Measurements from ENCODE around the gene GABARAP. TPM values are rescaled to one million over a fixed set of nuclear protein-coding genes. Genes with fewer than 3 reads are reported as not detected.

GABARAP gene
- total RNA-seq, 4 donors from 2014 or later = 350 to 658 (median 462) TPM

DNA sequence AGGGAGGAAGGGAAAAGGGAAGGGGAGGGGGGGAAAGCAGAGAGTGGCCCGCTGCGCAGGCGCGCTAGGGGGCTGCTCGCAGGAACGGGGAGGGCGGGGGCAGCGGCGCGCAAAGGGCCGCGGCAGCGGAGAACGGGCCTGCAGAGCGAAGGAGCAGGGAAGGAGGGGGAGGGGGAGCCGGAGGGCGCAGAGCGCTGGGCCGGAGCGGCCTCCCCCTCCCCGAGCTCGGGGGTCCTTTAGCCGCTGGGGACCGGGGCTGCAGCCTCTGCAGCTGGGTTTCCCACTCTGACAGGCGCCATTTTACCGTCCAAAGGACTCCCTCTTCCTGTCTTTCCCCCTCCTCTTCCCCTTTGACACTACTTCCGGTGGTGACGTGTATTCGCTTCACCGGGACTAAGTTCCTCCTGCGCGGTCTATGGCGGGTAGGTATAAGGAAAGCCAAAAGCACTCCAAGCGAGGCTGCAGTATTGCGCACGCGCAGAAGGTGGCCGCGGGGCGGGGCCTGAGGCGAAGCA is 9.5 kb upstream of the GABARAP start, which contains the start of gene CTDNEP1:
Gene CTDNEP1 (minus strand): TSS at position 74 of the 515 bp plus-strand sequence. CDS start 438 bp downstream, outside the sequence.
- TF ChIP-seq, protein P1, sequence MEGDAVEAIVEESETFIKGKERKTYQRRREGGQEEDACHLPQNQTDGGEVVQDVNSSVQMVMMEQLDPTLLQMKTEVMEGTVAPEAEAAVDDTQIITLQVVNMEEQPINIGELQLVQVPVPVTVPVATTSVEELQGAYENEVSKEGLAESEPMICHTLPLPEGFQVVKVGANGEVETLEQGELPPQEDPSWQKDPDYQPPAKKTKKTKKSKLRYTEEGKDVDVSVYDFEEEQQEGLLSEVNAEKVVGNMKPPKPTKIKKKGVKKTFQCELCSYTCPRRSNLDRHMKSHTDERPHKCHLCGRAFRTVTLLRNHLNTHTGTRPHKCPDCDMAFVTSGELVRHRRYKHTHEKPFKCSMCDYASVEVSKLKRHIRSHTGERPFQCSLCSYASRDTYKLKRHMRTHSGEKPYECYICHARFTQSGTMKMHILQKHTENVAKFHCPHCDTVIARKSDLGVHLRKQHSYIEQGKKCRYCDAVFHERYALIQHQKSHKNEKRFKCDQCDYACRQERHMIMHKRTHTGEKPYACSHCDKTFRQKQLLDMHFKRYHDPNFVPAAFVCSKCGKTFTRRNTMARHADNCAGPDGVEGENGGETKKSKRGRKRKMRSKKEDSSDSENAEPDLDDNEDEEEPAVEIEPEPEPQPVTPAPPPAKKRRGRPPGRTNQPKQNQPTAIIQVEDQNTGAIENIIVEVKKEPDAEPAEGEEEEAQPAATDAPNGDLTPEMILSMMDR (IDR thresholded peaks at IDR 0.05; ENCODE audit: low read depth) = no peak

DNA sequence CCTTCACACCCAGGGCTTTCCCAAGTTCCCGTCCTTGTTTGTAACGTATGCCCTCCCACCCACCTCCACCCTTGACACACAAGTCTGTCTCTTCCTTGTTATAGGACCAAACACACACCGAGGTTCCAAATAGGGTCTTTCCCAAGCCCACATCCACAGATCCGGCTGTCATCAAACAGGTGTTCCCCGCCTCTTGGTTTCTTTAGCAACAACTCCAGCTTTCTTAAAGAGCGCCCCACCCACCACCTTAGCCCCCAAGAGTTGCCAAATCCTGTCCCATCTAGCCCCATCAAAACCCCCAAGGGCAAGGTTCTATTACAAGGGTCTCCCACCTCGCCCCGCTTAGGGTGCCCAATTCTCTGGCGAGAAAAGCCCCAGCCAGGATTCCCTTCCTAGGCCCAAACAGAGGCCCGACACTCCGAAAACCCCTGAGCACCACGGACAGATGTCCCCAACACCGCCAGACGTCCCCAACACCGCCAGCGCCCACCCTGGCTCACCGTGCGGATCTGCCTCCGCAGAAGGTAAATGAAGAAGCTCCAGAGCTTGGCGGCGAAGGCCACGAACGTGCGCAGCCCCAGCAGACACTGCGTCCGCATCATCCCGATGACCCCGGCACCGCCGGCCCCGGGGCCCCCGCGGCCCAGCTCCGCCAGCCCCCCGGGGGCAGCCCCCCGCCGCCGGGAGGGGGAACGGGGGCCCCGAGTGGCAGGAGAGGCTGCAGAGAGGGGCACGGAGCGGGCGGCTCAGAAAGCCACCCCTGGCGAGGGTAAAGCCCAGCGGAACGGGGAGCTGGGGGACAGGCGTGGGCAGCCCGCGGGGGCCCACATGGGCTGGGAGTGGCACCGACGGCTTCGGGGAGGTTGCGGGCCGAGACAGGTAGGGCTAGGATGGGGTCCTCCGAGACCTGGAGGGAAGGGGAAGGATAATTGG is 8.7 kb upstream of the GABARAP start:
- TF ChIP-seq, protein P1 (IDR thresholded peaks at IDR 0.05; ENCODE audit: low read depth) = no peak

DNA sequence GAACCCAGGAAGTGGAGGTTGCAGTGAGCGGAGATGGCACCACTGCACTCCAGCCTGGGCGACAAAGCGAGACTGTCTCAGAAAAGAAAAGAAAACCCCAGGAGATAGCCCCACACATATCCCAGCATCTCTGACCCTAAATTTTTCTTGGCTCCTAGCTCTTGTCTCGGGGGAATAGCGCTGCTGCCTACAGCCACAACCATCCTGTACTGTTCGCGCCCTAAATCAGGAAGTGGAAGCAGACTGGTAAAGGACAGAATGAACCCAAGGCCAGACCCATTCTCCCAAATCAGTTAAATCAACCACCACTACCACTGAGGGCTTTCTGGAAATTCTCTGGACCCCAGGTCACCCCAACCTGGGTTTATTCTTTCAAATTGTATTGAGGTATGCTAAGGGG is 7.6 kb upstream of the GABARAP start:
- TF ChIP-seq, protein P1 (IDR thresholded peaks at IDR 0.05; ENCODE audit: low read depth) = no peak

DNA sequence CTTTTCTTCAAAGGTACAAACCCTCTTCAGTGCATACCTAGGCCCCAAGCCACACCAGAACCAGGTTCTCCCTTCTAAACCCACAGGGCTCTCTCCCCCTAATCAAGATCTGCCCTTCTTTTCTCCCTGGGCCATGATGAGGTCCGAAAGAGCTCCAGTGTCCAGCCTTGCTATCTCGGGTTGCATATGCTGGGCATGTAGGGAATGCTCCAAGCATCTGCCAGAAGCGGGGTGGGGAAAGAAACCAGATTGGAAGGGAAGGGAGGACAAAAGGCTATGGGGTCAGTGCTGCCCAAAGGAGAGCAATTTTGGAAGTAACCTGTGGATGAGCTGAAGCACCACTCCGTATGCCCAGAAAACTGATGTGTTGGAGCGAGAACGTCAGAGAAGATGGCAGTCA is 7.0 kb upstream of the GABARAP start:
- TF ChIP-seq, protein P1 (IDR thresholded peaks at IDR 0.05; ENCODE audit: low read depth) = no peak

DNA sequence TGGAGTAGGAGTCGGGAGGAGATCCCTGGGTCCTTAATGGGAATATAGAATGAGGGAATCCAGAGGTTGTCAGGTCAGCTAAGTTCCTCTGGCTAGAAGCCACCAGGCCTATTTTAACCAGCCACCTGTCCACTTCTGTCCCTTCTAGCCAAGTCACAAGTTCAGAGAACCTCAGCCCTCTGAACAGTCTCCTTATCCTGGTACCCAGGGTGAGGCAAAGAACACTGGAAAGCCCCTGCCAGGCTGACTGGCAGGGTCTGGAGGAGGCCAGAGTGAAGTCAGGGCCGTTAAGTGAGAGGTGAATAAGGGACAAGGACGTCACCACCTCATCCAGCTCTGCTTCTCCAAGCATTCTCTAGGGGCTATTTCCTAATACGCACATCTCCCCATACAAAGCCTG is 6.5 kb upstream of the GABARAP start:
- TF ChIP-seq, protein P1 (IDR thresholded peaks at IDR 0.05; ENCODE audit: low read depth) = no peak

DNA sequence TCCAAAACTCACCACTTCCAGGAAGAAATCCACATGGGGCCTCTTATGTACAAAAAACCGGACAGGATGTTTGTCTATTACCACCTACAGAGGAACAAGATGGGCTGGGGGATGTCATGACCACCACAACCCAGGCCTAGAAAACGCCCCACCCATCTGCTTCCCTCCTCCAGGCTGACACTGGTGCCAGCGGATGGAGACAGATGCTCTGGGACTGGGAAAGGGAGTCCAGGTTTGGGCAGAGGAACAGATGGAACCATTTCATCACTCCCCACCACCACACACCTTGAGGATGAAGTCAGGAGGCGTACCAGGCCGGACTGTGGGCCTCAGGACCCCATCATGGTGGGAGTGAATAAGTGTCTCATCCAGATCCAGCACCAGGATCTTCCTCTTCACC is 4.5 kb upstream of the GABARAP start:
- TF ChIP-seq, protein P1 (IDR thresholded peaks at IDR 0.05; ENCODE audit: low read depth) = no peak

DNA sequence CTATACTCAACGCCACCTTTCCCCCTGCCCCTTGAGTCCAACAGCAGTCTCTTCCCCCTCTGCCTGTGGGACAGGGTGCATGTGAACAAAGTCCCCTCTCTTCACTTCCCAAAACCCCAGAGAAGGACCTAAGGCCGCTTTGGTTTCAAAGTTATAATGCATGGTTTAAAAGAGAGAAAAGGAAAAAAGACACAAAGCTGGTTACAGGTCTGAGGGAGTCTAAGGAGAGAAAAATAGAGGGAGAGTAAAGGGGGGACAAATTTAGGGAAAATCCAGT is 1.1 kb upstream of the GABARAP start:
- TF ChIP-seq, protein P1 (IDR thresholded peaks at IDR 0.05; ENCODE audit: low read depth) = no peak
